OCI-LY1 (cell line): ENCODE results near the gene CLBA1.

ENCODE experiments used
- H2AFZ ChIP-seq: fragments of 200-600 bp; sonication (generic), shearing (Covaris generic); 2 replicates; pipeline ENCODE4 v1.6.0; 2014; ENCODE audit warnings: antibody characterized with exemption, mild to moderate bottlenecking, low read length
- H3F3A ChIP-seq: fragments of 200-600 bp; sonication (generic), shearing (Covaris generic); 2 replicates; pipeline ENCODE4 v1.6.0; 2014; ENCODE audit warnings: mild to moderate bottlenecking, antibody characterized with exemption, low read length, moderate library complexity; ENCODE audit not compliant: insufficient read depth
- H3K27ac ChIP-seq: fragments of 200-600 bp; sonication (generic); 2 replicates; pipeline ENCODE4 v1.5.1; 2014; ENCODE audit warnings: low read length, mixed run types, mild to moderate bottlenecking, low read depth; ENCODE audit not compliant: poor library complexity, severe bottlenecking
- H3K27me3 ChIP-seq: fragments of 200-600 bp; sonication (generic); 2 replicates; pipeline ENCODE4 v1.6.0; 2014; ENCODE audit warnings: antibody characterized with exemption, mild to moderate bottlenecking, low read length, moderate library complexity; ENCODE audit not compliant: insufficient read depth
- H3K36me3 ChIP-seq: fragments of 200-600 bp; sonication (generic); 2 replicates; pipeline ENCODE4 v1.6.1; 2014; ENCODE audit warnings: mild to moderate bottlenecking, antibody characterized with exemption, low read length, moderate library complexity, mixed read lengths; ENCODE audit not compliant: insufficient read depth
- H3K4me1 ChIP-seq: fragments of 200-600 bp; sonication (generic); 2 replicates; pipeline ENCODE4 v1.5.1; 2014; ENCODE audit warnings: mild to moderate bottlenecking, low read length, moderate library complexity; ENCODE audit not compliant: insufficient read depth, severe bottlenecking
- H3K4me2 ChIP-seq: fragments of 200-600 bp; sonication (generic), shearing (Covaris generic); 2 replicates; pipeline ENCODE4 v1.6.1; 2014; ENCODE audit warnings: low read length
- H3K4me3 ChIP-seq: fragments of 200-600 bp; sonication (generic); 2 replicates; pipeline ENCODE4 v1.5.1; 2014; ENCODE audit warnings: low read length, low read depth, mild to moderate bottlenecking, mixed read lengths; ENCODE audit not compliant: poor library complexity, severe bottlenecking
- H3K79me2 ChIP-seq: fragments of 200-600 bp; shearing (Covaris generic); 2 replicates; pipeline ENCODE4 v1.6.1; 2016; ENCODE audit warnings: mixed run types, low read length, mixed read lengths; ENCODE audit not compliant: insufficient read depth
- H3K9ac ChIP-seq: fragments of 200-600 bp; sonication (generic), shearing (Covaris generic); 2 replicates; pipeline ENCODE4 v1.6.1; 2014; ENCODE audit warnings: mild to moderate bottlenecking, low read length, mixed read lengths
- H3K9me2 ChIP-seq: fragments of 200-600 bp; sonication (generic), shearing (Covaris generic); 2 replicates; pipeline ENCODE4 v1.6.1; 2014; ENCODE audit warnings: low read depth, mild to moderate bottlenecking, low read length, mixed read lengths
- H3K9me3 ChIP-seq: fragments of 200-600 bp; shearing (Covaris generic); 2 replicates; pipeline ENCODE4 v1.6.1; 2014; ENCODE audit warnings: low read length, mixed read lengths
- H4K20me1 ChIP-seq: fragments of 200-600 bp; sonication (generic), shearing (Covaris generic); 2 replicates; pipeline ENCODE4 v1.6.0; 2016; ENCODE audit warnings: mild to moderate bottlenecking, low read length; ENCODE audit not compliant: insufficient read depth
- CTCF ChIP-seq: fragments of 200-600 bp; sonication (generic), shearing (Covaris generic); IDR thresholded peaks from 2 replicates; pipeline ENCODE4 v1.5.1; 2017; ENCODE audit warnings: mild to moderate bottlenecking, antibody characterized with exemption, low read length, moderate library complexity, mixed read lengths
- EZH2 ChIP-seq: fragments of 200-600 bp; sonication (generic), shearing (Covaris generic); IDR thresholded peaks from 2 replicates; pipeline ENCODE4 v1.8.0; 2017; ENCODE audit warnings: borderline replicate concordance, mixed run types, mild to moderate bottlenecking, antibody characterized with exemption, low read length, moderate library complexity, mixed read lengths

Gene CLBA1

GRCh38 chr14:104953896-104954656 is 31.5 kb upstream of the CLBA1 start:
- Histone ChIP-seq H2AFZ (no peak overlapping the region), H3K79me2 (no peaks in the 10 kb centered on the region), H3K27me3 (no peaks in the 10 kb centered on the region; the same call in 1 of the 2 replicates), H3K36me3 (no peaks in the 10 kb centered on the region), H4K20me1 (no peaks in the 10 kb centered on the region), H3K4me3 (no peak overlapping the region), H3F3A (no peaks in the 10 kb centered on the region), H3K9ac (no peak overlapping the region), H3K4me1 (no peaks in the 10 kb centered on the region), H3K9me2 (no peaks in the 10 kb centered on the region), H3K27ac (no peak overlapping the region), H3K4me2 (no peak overlapping the region), H3K9me3 (no peaks in the 10 kb centered on the region)
- TF ChIP-seq CTCF (no peak), EZH2 (no peak)

GRCh38 chr14:104954746-104955395 is 30.7 kb upstream of the CLBA1 start:
- H3K27ac ChIP-seq = no peak overlapping the region
- H3K79me2 ChIP-seq = no peaks in the 10 kb centered on the region
- H3K36me3 ChIP-seq = no peaks in the 10 kb centered on the region
- no peak overlapping the region for H3K4me3 ChIP-seq
- H3K4me1 ChIP-seq = no peaks in the 10 kb centered on the region
- H3K27me3 ChIP-seq = no peaks in the 10 kb centered on the region; the same call in 1 of the 2 replicates
- H2AFZ ChIP-seq = no peak overlapping the region
- TF ChIP-seq CTCF (no peak), EZH2 (no peak)
- H3F3A ChIP-seq = no peaks in the 10 kb centered on the region
- no peaks in the 10 kb centered on the region for H3K9me2 ChIP-seq
- H4K20me1 ChIP-seq = no peaks in the 10 kb centered on the region
- H3K9ac ChIP-seq = no peak overlapping the region
- no peaks in the 10 kb centered on the region for H3K9me3 ChIP-seq
- H3K4me2 ChIP-seq = no peak overlapping the region

- H3K9me3 ChIP-seq = no peaks in the 10 kb centered on the region
- H3K4me1 ChIP-seq = no peaks in the 10 kb centered on the region
- no peak overlapping the region for H3K27ac ChIP-seq
- H3K4me3 ChIP-seq = no peak overlapping the region
- no peaks in the 10 kb centered on the region for H3F3A ChIP-seq
- H3K27me3 ChIP-seq = no peaks in the 10 kb centered on the region; the same call in 1 of the 2 replicates
- H3K79me2 ChIP-seq = no peaks in the 10 kb centered on the region
- no peaks in the 10 kb centered on the region for H3K36me3 ChIP-seq
- H3K9me2 ChIP-seq = no peaks in the 10 kb centered on the region
- no peaks in the 10 kb centered on the region for H4K20me1 ChIP-seq
- no peak overlapping the region for H3K4me2 ChIP-seq
- H2AFZ ChIP-seq = no peak overlapping the region
- no peak overlapping the region for H3K9ac ChIP-seq
- TF ChIP-seq EZH2 = no peak
- TF ChIP-seq CTCF = no peak
Observed at GRCh38 chr14:104955396-104955770, 30.2 kb upstream of the CLBA1 start.
